Erythroblast (primary cell): Measurements from ENCODE around the gene RNU1-4.
"Not testable (repeated sequence)": the region's sequence is repeated elsewhere in the genome, so short reads cannot be mapped to it uniquely, and the experiment has no call there.

ENCODE experiments used
- DNase-seq, 2 experiments: peaks; one replicate each; lab custom pipeline; 2025; lab: John Stamatoyannopoulos, UW
- GATA1 ChIP-seq: IDR thresholded peaks from 2 replicates; pipeline ENCODE4 v1.6.1; 2011; ENCODE audit warnings: low read depth, mild to moderate bottlenecking, control low read depth, low read length, moderate library complexity
- POLR2A ChIP-seq: IDR thresholded peaks from 2 replicates; pipeline ENCODE4 v1.6.1; 2011; ENCODE audit warnings: mild to moderate bottlenecking, low read length

RNU1-4 gene

DNA sequence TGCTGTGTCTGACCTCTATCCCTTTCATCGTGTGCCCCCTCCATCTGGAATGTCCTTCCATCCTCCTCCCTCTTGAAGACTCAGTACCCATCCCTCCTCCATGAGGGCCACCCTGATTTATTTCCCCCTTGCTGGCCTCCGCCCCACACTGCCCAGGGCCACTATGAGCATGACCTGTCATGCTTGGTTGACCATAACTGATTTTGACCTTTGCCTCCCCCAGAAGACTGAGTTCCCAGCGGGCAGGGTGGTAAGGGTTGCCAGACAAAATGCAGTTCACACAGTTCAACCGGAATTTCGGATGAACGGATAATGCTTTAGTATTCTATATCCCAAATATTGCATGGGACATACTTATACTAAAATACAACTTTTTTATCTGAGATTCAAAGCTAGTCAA is 31.6 kb upstream of the RNU1-4 start:
- DNase-seq: not testable (repeated sequence)

GRCh38 chr1:16709659-16710087 is 30.6 kb upstream of the RNU1-4 start:
- DNase-seq: not testable (repeated sequence)

DNA sequence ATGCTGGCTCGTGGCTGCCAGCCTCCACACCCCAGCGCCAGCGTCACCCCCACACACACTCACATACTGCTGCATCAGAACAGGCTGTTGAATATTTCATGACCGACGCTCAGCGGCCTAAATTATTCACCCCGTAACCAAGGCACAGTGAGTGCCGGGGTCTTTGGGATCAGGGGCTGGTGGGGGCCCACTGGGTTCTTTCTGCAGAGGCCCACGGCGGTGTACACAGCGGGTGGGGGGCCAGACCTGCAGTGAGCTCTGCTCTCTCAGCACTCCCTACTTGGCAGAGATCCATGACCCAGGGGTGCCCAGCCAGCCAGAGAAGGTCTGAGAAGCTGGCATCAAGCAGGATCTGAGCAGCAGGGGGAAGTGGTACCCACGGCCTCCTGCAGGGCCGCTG is 29.7 kb upstream of the RNU1-4 start:
- DNase-seq: not testable (repeated sequence)

DNA sequence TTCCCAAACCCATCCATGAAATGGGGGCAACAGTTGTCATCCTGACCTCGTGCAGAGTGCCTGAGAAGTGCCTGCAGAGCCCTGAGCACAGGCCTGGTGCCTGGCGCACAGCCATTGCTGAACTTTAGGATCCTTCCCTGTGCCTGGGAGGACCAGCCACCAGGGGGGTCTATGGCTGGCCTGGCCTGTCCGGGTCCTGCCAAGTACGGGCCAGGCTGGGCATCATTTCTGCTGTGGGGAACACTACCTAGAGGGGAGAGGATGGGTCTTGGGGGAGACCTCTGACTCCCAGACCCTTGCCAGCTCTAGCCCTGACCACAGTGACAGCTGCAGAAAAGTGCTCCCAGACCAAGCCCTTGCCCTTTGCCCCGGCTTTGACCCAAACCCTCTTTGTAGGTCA is 28.2 kb upstream of the RNU1-4 start:
- not testable (repeated sequence) for DNase-seq

DNA sequence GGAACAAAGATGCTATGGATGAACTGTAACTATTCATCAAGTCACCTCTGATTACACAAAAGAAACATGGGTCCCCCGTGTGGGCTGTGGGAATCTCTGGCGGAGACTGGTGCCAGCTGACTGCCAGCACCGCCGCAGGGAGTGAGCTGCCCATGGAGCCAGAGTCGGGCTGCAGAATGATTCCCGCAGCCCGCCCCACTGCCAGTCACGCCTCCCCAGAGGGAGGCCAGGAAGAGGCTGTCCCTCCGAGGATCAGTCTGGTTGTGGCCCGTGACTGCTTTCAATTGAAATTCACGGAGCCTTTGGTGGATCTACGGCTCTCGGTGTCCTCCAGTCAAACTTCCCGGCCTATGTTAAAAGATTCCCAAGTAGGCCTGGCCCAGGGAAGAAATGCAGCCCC is 27.7 kb upstream of the RNU1-4 start:
- DNase-seq: not testable (repeated sequence)

DNA sequence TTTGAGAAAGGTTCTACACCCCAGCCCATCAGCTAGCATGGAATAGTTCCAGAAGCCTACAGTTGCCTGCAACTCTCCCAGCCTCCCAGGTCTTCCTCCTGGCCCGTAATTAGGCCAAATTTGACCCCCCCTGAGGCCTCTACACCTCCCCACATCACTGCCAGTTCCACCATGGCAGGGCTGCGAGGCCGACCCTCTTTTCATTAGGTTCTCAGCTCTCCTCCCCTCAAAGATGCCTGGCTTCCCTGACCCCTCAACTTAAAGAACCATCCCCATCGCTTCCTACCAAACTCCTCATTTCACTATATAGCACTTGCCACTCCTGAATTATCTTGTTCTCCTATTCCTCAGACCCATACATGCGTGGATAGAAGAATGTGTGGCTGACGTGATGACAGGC is 27.3 kb upstream of the RNU1-4 start:
- DNase-seq: not testable (repeated sequence)

DNA sequence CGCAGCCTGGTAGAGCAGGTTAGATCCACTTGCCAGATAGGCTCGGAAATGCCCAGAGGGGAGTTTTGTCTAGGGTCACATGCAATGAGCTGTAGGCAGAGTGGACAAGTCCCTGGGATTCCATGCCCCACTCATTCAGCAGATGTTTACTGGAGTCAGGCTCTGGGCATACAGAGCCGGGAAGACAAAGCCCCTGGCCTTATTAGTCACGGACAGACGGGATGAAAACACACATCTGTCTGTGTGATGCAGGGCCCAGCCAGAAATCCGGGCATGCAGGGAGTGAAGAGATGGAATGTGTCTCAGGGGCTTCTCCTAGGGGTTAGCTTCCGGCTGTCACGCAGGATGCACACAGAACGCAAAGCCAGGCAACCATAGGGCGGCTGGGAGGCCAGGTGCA is 26.8 kb upstream of the RNU1-4 start:
- DNase-seq: not testable (repeated sequence)

DNA sequence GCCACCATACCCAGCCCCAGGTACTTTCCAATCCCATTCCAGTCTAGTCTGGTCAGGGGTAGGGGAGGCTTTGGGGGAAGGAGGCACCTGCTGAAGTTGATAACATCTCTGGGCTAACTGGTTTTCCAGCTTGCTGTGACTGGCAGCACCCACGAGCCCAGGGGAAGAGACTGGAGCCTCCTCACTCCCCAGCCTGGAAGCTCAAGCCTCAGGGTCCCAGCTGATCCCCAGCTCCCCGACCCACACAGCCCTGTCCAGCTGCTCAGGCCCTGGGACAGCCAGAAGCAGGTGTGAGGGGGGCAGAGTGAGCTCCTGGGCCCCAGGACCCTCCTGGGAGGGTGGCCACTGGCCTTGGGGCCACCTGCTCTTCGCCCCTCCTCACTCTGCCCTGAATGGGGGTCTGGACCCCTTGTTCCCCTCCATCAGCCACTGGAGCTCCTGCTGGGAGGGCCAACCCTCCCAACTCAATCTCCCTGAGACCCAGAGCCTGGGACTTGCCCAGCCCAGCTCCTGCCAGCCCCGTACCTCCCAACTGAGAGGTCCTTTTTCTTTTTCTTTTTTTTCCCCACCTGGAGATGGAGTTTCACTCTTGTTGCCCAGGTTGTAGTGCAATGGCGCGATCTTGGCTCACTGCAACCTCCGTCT is 23.5 kb upstream of the RNU1-4 start:
- DNase-seq: no peak
- TF ChIP-seq POLR2A (no peak), GATA1 (no peak)

DNA sequence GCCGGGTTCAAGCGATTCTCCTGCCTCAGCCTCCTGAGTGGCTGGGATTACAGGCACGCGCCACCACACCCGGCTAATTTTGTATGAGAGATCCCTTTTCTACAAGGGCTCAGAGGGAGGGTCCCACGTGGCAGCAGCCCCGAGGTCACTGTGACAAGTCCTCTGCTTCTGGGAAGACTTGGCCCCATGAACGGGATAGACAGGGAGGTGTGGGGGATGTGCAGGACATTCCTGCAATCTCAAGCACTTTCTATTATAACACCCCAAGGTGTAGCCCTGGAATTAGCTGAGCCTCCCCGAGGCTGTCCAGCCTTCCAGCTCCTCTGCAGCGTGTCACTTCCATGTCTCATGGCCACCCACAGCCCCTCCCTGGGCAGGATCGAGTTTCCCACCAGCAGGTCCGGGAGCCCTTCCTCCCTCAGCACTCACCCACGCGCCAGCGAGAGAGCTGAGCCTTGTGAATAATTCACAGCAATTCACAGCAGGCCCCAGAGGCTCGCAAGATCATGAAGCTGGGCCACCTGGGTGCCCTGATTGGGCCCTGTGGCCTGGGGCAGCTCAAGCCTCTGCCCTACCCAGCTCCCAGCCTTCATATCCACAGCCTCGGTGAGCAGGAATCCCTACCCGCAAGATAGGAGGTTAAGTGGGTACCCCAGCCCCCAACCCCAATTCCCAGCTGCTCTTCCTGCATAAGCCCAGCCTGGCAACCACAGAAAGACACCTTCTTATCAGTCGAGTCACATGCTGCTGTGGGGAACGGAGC is 22.8 kb upstream of the RNU1-4 start:
- DNase-seq: peak in 1 of 2 experiments; percentile 42
- TF ChIP-seq POLR2A (no peak), GATA1 (no peak)

DNA sequence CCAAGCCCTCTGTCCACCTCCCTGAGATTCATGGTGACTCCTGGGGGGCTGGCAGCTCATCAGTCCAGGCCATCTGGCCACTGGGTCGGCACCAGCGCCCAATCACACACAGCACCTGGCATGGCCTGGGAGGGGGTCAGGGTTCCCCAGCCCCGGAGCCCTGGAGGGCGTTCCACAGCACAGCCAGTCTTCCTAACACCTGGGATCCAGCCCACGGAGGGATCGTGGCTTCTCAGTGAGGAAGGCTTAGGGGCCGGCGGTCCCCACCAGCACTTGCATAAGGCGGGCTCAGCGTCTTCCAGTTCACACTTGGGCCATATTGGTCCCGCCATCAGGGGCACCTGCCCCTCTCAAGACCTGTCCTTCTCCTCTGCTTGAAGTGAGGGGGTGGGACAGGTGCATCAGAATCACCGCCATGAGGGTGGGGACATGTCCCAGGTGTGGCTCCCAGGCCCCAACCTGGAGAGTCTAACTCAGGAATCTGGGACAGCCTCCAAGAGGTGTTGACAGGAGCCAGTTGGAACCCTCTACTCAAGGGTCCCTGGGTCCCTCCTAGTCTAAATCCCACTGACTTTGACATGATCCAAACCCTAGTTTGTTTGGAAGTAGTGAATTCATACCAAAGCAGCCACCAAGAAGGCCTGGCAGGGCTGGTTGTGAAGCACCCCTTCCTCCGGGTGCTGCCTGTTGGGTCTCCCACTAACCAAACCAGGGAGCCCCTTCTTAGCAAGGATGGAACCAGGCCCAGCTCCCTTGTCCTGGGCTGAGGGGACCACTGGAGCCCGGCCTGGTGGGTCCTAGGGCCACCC is 22.0 kb upstream of the RNU1-4 start:
- peak in 1 of 2 experiments; percentile 68 for DNase-seq

GRCh38 chr1:16718908-16719533 is 21.3 kb upstream of the RNU1-4 start:
- DNase-seq: no peak
- TF ChIP-seq POLR2A: no peak
- no peak for TF ChIP-seq GATA1

DNA sequence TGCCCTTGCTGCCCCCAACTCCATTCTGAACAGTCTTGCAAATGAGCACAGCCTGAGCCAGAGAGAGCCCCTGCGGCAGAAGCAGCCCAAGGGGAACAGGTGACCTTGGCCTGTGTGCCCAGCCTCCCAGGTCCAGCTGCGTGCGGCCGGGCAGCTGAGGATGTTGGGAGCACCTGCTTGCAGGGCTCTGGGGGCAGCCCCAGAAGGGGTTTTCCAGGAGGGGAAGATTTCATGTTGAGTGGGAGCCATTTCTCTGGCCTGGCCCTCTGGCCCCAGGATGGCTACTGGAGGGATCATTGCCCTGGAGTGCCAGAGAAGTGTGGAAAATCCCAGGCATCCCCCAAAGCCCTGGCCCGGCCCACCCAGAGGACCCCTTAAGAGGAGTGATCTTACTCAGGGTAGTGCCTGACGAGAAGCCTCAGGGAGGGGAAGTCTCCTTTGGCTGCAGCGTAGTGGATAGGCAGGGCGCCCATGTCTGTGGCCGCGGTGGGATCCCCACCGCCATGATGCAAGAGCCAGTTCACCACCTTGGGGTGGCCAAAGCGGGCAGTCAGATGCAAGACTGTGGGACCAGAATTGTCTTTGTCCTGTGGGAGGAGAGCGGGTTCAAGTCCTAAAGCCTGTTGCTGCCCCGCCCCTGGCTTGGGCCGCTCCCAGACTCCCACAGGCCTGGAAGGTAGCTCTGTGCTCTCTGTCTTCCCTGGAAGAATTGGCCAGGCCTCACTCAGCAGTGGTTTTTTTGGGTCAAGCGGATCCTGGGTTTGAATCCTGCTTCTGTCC is 20.6 kb upstream of the RNU1-4 start:
- DNase-seq: no peak
- no peak for TF ChIP-seq POLR2A

DNA sequence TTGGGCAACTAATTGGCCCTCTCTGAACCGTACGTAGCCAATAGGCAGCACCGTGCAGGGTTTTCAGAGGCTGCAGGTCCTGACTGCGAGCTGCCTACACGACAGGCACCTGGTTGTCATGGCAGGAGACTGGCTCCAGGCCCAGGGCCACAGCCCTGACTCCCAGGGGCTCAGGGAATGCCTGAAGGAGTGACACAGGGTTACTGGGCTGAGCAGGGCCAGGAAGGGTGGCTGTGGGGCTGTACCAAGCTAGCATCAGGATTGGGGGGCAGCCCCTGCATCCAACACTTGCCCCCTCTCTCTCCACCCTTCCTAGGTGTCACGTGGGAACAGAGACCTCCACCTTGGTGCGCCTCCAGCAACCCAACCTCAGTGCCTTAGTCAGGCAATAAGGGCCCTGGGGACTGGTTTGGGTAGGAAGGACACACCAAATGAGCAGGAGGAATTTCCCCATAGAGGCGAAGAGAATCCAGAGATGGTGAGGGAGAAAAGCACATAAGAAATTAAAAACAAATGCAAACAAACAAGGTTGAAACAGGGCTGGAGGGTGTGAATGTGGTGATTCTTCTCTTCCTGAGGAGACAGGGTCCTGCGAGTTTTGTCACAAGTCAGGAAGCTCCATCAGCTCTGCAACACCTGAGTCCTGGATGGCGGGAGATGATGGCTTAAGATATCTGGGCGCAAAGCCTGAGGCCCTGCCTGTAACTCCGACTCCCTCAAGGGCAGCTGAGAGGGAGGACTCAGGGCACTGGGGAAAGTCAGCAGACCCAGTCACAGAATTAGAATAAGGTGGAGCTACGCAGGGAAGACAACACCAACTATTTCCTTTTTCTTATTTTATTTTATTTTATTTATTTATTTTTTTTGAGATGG is 19.7 kb upstream of the RNU1-4 start:
- TF ChIP-seq POLR2A (no peak), GATA1 (no peak)
- no peak for DNase-seq
